Activated naive CD4-positive, alpha-beta T cell treated with anti-CD3 and anti-CD28 coated beads, Interleukin-2, amount 50 U/mL, for 24 hours (primary cell): ENCODE measurements around the gene MOV10L1.
"Not testable (repeated sequence)": the region's sequence is repeated elsewhere in the genome, so short reads cannot be mapped to it uniquely, and the experiment has no call there.

Source experiments
- H3K27ac Mint-ChIP-seq: one replicate; pipeline ENCODE4 v1.8.0; 2021; ENCODE audit warnings: mild to moderate bottlenecking, mixed read lengths
- H3K27me3 Mint-ChIP-seq: one replicate; pipeline ENCODE4 v1.8.0; 2021; ENCODE audit warnings: mixed read lengths
- H3K36me3 Mint-ChIP-seq: one replicate; pipeline ENCODE4 v1.8.0; 2021; ENCODE audit warnings: mixed read lengths
- H3K4me1 Mint-ChIP-seq: one replicate; pipeline ENCODE4 v1.8.0; 2021; ENCODE audit warnings: mixed read lengths
- H3K4me3 Mint-ChIP-seq: one replicate; pipeline ENCODE4 v1.8.0; 2021; ENCODE audit warnings: mild to moderate bottlenecking, mixed read lengths
- H3K9me3 Mint-ChIP-seq: one replicate; pipeline ENCODE4 v1.8.0; 2021; ENCODE audit warnings: mixed read lengths

The MOV10L1 gene

DNA sequence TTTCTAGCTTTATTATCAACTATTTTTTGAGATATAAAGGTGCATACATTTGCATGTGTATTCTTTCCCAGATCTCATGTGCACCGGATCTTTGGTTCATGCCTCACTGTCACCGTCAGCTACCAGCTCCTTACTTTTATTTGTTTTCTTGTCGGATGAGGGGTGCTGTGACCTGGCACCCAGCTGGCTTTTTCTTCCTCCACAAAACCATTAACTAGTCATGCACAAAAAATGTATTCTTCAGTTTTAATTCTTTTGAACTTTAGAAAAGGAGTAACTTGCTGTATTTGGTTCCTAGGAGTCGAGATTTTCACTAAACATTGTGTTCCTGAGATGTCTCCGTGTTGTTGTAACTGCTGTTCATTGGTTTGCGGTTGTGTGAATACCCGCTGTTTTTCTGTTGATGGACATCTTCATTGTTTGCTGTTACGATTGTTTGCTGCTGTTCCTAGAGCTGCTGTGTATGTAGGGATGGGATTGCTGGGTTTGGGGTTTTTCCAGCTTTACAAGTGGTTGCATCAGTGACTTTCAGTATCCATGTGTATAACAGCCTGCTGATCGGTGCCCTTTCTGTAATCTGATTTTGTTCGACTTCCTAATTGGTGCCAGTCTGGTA is 39.4 kb downstream of the MOV10L1 start:
- no peak overlapping the region for H3K27ac Mint-ChIP-seq
- peaks cover 7% of the 10 kb centered on the region for H3K27me3 Mint-ChIP-seq

DNA sequence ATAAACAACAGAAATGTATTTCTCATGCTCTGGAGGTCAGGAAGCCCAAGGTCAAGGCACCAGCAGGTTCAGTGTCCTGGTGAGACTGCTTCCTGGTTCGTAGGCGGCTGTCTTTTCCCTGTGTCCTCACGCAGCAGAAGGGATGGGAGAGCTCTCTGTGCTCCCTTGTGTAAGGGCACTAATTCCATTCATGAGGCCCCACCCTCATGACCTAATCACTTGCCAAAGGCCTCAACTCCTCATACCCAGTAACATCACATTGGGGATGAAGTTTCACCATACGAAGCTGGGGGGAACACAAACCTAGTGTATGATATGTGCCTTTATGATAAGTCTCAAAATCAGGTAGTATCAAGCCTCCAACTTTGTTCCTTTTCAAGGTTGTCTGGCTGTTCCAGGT is 42.1 kb downstream of the MOV10L1 start:
- Mint-ChIP-seq H3K27ac (no peak overlapping the region), H3K9me3 (no peaks in the 10 kb centered on the region), H3K4me3 (no peak overlapping the region), H3K36me3 (no peaks in the 10 kb centered on the region), H3K27me3 (peaks cover 7% of the 10 kb centered on the region), H3K4me1 (no peaks in the 10 kb centered on the region)

More for the DNA sequence above, 39.4 kb downstream of the MOV10L1 start:
- peaks cover 4% of the 10 kb centered on the region for H3K9me3 Mint-ChIP-seq
- no peaks in the 10 kb centered on the region for H3K4me1 Mint-ChIP-seq
- H3K4me3 Mint-ChIP-seq: no peak overlapping the region
- no peaks in the 10 kb centered on the region for H3K36me3 Mint-ChIP-seq

DNA sequence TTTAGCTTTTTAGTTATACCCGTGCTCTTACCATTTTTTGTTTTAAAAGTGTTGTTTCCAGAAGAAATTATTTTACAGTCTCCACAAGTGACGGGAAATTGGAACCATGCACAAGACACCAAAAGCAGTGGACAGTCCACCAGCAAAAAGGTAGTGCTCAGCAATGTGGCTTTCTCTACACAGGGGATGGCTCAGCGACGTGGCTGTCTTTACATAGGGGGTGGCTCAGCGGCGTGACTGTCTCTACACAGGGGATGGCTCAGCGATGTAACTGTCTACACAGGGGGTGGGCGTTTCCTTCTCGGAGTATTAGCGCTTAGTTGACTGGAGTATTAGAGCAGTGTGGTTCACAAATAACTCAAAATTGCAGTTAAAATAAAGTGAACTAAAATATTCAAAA is 44.7 kb downstream of the MOV10L1 start:
- no peaks in the 10 kb centered on the region for H3K4me1 Mint-ChIP-seq
- H3K36me3 Mint-ChIP-seq: no peaks in the 10 kb centered on the region
- H3K4me3 Mint-ChIP-seq: no peak overlapping the region
- H3K27ac Mint-ChIP-seq: peak overlapping the region; percentile 4
- H3K27me3 Mint-ChIP-seq: peaks cover 8% of the 10 kb centered on the region
- H3K9me3 Mint-ChIP-seq: no peaks in the 10 kb centered on the region

DNA sequence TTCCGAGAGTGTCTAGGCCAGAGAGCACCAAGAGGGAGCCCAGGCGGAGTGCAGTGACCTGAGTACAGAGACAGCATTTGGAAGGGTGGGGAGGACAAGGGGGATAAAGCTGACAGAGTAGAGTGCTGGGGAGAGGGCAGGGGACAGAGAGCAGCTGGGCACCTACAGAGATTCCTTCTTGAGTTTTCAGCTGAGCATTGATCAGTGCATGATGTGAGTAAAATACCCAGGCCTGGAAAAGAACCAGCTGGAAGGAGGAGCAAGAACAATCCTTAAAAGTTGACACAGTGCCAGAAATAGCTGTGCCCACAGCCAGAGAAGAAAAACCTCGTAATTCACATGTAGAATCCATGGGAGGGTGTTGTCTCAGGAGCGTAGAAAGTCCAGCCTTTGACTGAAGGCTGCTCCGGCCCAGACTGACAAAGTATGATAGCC is 46.8 kb downstream of the MOV10L1 start:
- H3K4me3 Mint-ChIP-seq: no peak overlapping the region
- peaks cover 6% of the 10 kb centered on the region for H3K27me3 Mint-ChIP-seq
- H3K9me3 Mint-ChIP-seq: no peaks in the 10 kb centered on the region
- no peaks in the 10 kb centered on the region for H3K36me3 Mint-ChIP-seq
- H3K27ac Mint-ChIP-seq: no peak overlapping the region
- H3K4me1 Mint-ChIP-seq: no peaks in the 10 kb centered on the region

DNA sequence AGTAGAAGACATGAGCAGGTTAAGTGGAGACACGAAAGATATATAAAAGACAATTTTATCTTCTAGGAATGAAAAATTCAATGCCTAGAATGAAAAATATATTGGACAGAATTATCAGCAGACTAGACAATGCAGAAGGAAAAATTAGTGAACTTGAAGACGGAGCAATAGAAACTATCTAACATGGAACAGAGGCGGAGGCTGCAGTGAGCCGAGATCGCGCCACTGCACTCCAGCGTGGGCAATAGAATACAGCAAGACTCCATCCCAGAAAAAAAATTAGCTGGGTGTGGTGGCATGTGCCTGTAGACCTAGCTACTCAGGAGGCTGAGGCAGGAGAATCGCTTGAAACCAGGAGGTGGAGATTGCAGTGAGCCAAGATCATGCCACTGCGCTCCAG is 47.5 kb downstream of the MOV10L1 start:
- H3K27ac Mint-ChIP-seq, H3K27me3 Mint-ChIP-seq, H3K4me3 Mint-ChIP-seq, H3K4me1 Mint-ChIP-seq, H3K9me3 Mint-ChIP-seq, H3K36me3 Mint-ChIP-seq: not testable (repeated sequence)

DNA sequence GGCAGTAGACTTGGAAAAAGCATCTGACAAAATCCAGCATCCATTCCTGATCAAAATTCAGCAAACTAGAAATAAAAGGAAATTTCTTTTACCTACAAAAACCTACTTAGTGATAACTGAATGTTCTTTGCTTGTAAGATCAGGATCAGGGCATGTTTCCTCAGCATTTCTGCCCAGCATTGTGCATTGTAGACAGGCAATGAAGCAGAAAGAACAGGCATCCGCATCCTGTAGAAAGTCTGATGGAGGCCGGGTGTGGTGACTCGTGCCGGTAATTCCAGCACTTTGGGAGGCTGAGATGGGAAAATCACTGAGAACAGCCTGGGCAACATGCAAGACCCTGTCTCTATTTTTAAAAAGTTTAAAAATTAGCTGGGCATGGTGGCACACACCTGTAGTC is 48.2 kb downstream of the MOV10L1 start:
- Mint-ChIP-seq H3K36me3 (no peaks in the 10 kb centered on the region), H3K4me1 (no peaks in the 10 kb centered on the region), H3K27me3 (peaks cover 7% of the 10 kb centered on the region), H3K4me3 (no peak overlapping the region), H3K9me3 (no peaks in the 10 kb centered on the region), H3K27ac (no peak overlapping the region)

DNA sequence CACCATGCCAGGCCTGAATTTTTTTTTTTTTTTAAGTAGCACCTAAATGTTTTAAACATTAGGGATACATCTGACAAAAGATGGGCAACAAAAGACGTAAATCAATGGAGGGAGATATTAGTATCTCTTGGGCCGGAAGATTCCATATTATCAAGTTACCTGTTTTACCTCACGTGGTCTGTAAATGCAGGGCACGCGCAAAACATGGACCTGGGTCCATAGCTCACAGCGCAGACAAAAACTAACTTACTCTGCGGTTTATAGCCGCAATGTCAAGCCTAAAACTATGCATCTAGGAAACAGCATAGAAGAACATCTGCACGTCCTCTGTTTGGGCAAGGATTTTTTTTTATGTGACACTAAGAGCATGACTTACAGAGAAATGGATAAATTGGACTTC is 49.2 kb downstream of the MOV10L1 start:
- Mint-ChIP-seq H3K9me3 (no peaks in the 10 kb centered on the region), H3K36me3 (no peaks in the 10 kb centered on the region), H3K27ac (no peak overlapping the region), H3K27me3 (peaks cover 6% of the 10 kb centered on the region), H3K4me3 (no peak overlapping the region), H3K4me1 (no peaks in the 10 kb centered on the region)

DNA sequence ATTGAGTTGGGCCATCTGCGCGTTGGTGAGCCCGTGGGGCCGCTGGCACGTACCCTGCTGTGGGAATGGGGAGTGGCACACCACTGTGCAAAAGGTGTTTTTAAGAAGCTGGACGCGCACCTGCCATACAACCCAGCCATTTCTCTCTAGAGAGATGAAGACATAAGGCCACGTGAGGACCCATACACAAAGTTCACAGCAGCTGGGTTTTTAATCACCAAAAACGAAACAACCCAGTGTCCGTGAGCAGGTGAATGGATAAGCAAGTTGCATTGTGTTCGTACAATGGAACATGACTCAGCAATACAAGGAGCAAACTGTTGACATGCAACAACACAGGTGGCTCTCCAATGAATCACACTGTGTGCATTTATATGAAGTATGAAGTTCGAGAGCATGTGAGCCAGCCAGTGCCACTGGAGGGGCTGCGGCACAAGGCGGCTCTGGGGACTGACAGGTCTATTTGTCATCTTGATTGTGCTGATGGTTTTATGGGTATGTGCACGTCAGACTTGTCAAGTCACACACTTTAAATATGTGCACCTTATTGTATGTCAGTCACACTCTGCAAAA is 50.1 kb downstream of the MOV10L1 start:
- H3K27me3 Mint-ChIP-seq: peaks cover 6% of the 10 kb centered on the region
- peak overlapping the region; percentile 62 for H3K27ac Mint-ChIP-seq
- H3K36me3 Mint-ChIP-seq: no peaks in the 10 kb centered on the region
- H3K4me3 Mint-ChIP-seq: no peak overlapping the region
- no peaks in the 10 kb centered on the region for H3K4me1 Mint-ChIP-seq
- no peaks in the 10 kb centered on the region for H3K9me3 Mint-ChIP-seq

DNA sequence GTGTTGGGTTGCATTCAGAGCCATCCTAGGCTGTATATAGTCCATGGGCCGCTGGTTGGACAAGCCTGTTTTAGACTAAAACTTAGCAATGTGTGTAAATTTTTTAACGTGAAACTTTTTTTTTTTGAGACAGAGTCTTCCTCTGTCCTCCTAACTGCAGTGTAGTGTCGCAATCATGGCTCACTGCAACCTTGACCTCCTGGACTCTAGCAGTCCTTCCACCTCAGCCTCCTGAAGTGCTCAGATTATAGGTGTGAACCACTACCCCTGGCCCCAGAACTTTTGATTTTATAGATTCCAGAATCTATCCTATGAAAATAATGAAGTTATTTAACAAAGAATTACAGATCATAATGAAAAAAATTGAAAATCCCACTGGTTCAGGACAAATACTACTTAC is 50.8 kb downstream of the MOV10L1 start:
- Mint-ChIP-seq H3K36me3 (no peaks in the 10 kb centered on the region), H3K9me3 (no peaks in the 10 kb centered on the region), H3K4me1 (no peaks in the 10 kb centered on the region), H3K4me3 (no peak overlapping the region), H3K27ac (peak overlapping the region; percentile 35), H3K27me3 (peaks cover 6% of the 10 kb centered on the region)

DNA sequence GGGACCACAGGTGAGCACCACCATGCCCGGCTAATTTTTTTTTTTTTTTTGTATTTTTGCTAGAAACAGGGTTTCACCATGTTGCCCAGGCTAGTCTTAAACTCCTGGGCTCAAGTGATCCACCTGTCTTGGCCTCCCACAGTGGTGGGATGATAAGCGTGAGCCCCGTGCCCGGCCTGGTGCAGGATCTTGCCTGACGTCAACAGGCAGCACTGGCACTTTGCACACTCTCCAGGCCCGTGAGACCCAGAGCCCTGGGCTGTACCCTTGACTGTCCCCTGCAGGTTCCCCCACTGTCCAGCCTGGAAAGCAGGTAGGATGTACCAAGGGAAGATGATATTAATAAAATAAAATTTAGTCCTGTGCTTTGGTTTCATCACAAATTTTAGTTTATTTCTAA is 51.7 kb downstream of the MOV10L1 start:
- Mint-ChIP-seq H3K36me3 (no peaks in the 10 kb centered on the region), H3K9me3 (no peaks in the 10 kb centered on the region), H3K4me1 (no peaks in the 10 kb centered on the region), H3K27ac (no peak overlapping the region), H3K4me3 (no peak overlapping the region), H3K27me3 (peaks cover 6% of the 10 kb centered on the region)

DNA sequence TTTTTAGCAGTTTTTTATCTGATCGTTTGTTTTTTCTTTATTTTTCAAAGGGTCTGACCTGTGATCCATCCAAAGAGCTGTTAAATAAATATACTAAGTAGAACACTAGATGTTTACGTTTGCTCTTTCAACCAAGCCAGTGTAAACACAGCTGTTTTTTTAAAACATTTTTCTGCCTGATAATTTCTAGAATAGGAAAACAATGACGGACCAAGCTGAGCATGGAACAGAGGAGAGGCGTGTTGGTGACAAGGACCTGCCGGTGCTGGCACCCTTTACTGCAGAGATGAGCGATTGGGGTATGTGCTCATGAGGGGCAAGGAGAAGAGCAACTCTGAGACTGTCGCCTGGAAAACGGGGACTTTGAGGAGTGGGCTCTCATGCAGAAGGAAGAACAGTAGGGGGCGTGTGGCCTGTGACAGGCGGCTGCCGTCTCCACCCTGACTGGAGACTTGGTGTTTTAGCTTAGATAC is 52.1 kb downstream of the MOV10L1 start:
- Mint-ChIP-seq H3K27me3 (peaks cover 6% of the 10 kb centered on the region), H3K4me1 (peaks cover 3% of the 10 kb centered on the region), H3K36me3 (no peaks in the 10 kb centered on the region), H3K27ac (no peak overlapping the region), H3K4me3 (no peak overlapping the region), H3K9me3 (no peaks in the 10 kb centered on the region)

DNA sequence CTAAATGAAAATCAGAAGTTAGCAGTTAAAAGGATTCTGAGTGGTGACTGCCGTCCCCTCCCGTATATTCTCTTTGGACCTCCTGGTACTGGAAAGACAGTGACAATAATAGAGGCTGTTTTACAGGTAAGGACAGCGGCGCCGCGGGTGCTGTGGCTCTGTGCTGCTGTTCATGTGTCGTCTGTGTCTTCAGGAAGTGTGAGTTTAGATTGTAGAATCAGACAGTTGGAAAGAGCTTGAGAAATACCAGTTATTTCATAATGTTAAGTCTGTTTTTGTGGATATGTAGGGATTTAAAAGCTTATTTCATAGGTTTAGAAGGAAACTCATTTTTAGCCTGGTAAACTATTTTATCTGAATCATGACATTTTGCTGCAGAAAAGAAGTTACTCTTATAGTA is 53.3 kb downstream of the MOV10L1 start:
- H3K27me3 Mint-ChIP-seq: peaks cover 5% of the 10 kb centered on the region
- H3K4me3 Mint-ChIP-seq: no peak overlapping the region
- peaks cover 3% of the 10 kb centered on the region for H3K4me1 Mint-ChIP-seq

DNA sequence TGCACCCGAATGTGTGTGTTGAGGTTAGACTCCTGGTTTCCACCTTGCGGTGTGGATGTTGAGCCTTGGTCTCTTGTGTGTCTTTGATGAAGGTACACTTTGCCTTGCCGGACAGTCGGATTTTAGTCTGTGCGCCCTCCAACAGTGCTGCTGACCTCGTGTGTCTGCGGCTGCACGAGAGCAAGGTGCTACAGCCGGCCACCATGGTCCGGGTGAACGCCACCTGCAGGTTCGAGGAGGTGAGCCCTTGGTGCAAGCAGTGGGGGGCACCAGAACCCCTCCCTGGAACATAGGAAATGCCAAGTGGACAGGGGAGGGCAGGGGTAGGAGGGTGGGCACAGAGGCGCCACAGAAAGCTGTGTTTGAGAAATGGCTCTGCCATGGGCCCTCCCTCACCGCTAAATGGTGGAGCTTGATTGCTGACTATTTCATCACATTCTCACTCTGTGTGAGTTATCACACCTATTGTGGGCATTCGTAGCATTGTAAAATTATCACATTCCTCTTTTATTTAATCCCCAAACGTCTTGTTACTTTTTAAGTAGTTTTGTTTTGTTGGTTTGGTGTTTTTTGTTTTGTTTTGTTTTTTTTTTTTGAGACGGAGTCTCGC is 54.3 kb downstream of the MOV10L1 start:
- Mint-ChIP-seq H3K36me3 (no peaks in the 10 kb centered on the region), H3K4me3 (no peak overlapping the region), H3K27ac (no peak overlapping the region), H3K4me1 (peaks cover 3% of the 10 kb centered on the region), H3K9me3 (no peaks in the 10 kb centered on the region), H3K27me3 (peaks cover 5% of the 10 kb centered on the region)

More for the DNA sequence above, 53.3 kb downstream of the MOV10L1 start:
- H3K27ac Mint-ChIP-seq: no peak overlapping the region
- no peaks in the 10 kb centered on the region for H3K9me3 Mint-ChIP-seq
- H3K36me3 Mint-ChIP-seq: no peaks in the 10 kb centered on the region

DNA sequence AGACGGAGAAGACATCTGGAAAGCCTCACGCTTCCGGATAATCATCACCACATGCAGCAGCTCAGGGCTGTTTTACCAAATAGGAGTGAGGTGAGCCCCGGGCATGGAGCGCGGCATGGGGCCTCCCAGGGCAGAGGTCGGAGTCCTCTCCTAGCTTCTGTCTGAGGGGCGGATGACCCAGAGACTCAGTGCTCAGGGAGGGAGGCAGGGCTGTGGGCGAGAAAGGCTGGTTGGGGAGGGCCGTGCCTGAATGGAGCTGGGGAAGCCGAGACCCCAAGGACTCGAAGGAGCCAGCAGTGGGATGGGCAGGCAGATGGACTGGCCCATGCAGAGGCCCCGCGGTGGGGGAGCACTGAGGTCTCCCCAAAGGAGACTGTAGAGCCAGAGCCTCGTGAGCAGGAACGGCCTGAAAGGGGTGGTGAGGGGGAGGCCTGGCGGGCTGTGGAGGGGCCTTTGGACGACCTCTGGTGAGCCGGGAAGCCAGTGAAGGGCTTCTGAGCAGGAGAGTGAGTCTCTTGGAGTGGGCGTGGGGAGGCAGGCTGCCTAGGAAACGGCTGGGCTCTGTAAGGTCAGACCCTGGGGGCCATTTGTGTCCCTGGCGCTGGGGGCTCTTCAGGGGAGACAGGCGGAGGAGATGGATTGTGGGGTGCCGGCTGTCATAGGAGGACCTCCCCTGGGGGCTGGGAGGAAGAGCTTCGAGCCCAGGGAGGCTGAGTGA is 56.1 kb downstream of the MOV10L1 start:
- Mint-ChIP-seq H3K27ac (no peak overlapping the region), H3K4me3 (no peak overlapping the region), H3K9me3 (no peaks in the 10 kb centered on the region), H3K4me1 (peaks cover 3% of the 10 kb centered on the region), H3K27me3 (peaks cover 3% of the 10 kb centered on the region), H3K36me3 (no peaks in the 10 kb centered on the region)

DNA sequence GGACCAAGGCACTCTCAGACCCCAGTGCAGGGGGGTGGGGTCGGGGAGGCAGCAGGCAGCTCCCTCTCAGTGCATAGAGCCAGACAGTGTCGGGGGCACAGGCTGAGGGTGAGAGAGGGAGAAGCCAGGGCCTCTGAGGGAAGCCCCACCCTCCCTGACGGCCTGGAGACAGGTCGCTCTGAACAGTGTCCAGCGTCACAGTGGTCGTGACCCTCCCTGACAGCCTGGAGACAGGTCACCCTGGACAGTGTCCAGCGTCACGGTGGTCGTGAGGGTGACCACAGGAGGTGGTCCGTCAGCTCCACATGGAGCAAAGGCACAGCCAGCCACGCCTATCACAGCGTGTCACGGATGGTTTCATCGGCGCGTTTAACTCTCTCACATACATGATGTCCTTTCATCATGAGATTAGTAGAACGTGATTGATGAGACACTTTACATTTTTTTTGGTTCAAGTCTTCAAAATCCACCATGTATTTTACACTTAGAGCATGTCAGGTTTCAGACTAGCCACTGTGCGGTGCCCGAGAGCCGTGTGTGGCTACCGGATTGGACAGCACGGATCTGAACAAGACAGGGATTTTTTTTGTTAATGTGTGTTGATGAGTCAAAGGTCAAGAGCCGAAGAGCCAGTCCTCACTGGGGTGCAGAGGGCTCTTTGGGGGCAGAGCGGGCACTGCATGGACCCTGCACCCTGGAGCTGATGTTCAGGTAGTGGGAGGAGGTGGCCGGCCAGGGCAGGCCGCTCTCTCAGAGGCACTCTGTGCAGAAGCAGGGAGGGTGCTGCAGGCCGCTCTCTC is 56.8 kb downstream of the MOV10L1 start:
- Mint-ChIP-seq H3K4me1 (peaks cover 3% of the 10 kb centered on the region), H3K4me3 (no peak overlapping the region), H3K27ac (no peak overlapping the region), H3K9me3 (no peaks in the 10 kb centered on the region), H3K27me3 (peaks cover 3% of the 10 kb centered on the region), H3K36me3 (no peaks in the 10 kb centered on the region)
